Activated T-helper 2 cell treated with anti-CD3 and anti-CD28 coated beads, Interferon-gamma antibody, Interleukin-2, Interleukin-4, amounts not matched to agents 10 μg/mL and 5 μg/mL and 100 μg/mL, durations not matched to agents 14 hours and 24 hours and 36 hours (primary cell): ENCODE measurements around the gene NOL7. TPM values are rescaled to one million over a fixed set of nuclear protein-coding genes. Genes with fewer than 3 reads are reported as not detected.
A peak's percentile ranks its signal among the peaks of the same experiment; 100 is the strongest.

ENCODE experiments used
- DNase-seq: peaks from one replicate; pipeline ENCODE4 v3.0.0; 2021; ENCODE audit warnings: low spot score
- H3K27ac Mint-ChIP-seq: one replicate; pipeline ENCODE4 v1.8.0; 2021; ENCODE audit warnings: mixed read lengths
- H3K27me3 Mint-ChIP-seq: one replicate; pipeline ENCODE4 v1.8.0; 2021; ENCODE audit warnings: low read depth, mixed read lengths
- H3K36me3 Mint-ChIP-seq: one replicate; pipeline ENCODE4 v1.8.0; 2021; ENCODE audit warnings: low read depth, mixed read lengths
- H3K4me1 Mint-ChIP-seq: one replicate; pipeline ENCODE4 v1.8.0; 2021; ENCODE audit warnings: low read depth, mixed read lengths
- H3K4me3 Mint-ChIP-seq: one replicate; pipeline ENCODE4 v1.8.0; 2021; ENCODE audit warnings: low read depth, mild to moderate bottlenecking, moderate library complexity, mixed read lengths
- H3K9me3 Mint-ChIP-seq: one replicate; pipeline ENCODE4 v1.8.0; 2021; ENCODE audit warnings: mixed read lengths
- intact Hi-C: fragments of 100-400 bp; cut with micrococcal nuclease; formaldehyde crosslinking; loops from one replicate; pipeline ENCODE4 v1.15.1; 2023
- total RNA-seq: library from RNA; stranded (reverse); gene quantifications from 2 replicates; pipeline ENCODE4 v1.2.3, GENCODE V29; 2022

Gene NOL7
- total RNA-seq, 1 donor from 2014 or later, result 84.1 TPM

- intact Hi-C loops, result no loop called here
Measured at GRCh38 chr6:13638014-13638413, 22.9 kb downstream of the NOL7 start.

GRCh38 chr6:13638626-13639025 is 23.5 kb downstream of the NOL7 start:
- peaks cover 31% of the 10 kb centered on the region for H3K4me1 Mint-ChIP-seq
- no peak overlapping the region for H3K4me3 Mint-ChIP-seq
- no peak for DNase-seq
- intact Hi-C loops, result no loop called here
- H3K36me3 Mint-ChIP-seq, result peaks cover 63% of the 10 kb centered on the region
- no peaks in the 10 kb centered on the region for H3K27me3 Mint-ChIP-seq
- H3K27ac Mint-ChIP-seq, result peak overlapping the region; percentile 26
- no peaks in the 10 kb centered on the region for H3K9me3 Mint-ChIP-seq

More at GRCh38 chr6:13638014-13638413, 22.9 kb downstream of the NOL7 start:
- Mint-ChIP-seq H3K27me3 (no peaks in the 10 kb centered on the region), H3K4me1 (peaks cover 26% of the 10 kb centered on the region), H3K36me3 (peaks cover 58% of the 10 kb centered on the region), H3K4me3 (no peak overlapping the region), H3K27ac (no peak overlapping the region), H3K9me3 (no peaks in the 10 kb centered on the region)
- no peak for DNase-seq

GRCh38 chr6:13641315-13641714 is 26.2 kb downstream of the NOL7 start:
- Mint-ChIP-seq H3K9me3 (no peaks in the 10 kb centered on the region), H3K36me3 (peaks cover 58% of the 10 kb centered on the region), H3K4me1 (peaks cover 26% of the 10 kb centered on the region), H3K27ac (no peak overlapping the region), H3K4me3 (no peak overlapping the region), H3K27me3 (no peaks in the 10 kb centered on the region)
- intact Hi-C loops, result no loop called here
- no peak for DNase-seq

GRCh38 chr6:13643125-13643524 is 28.0 kb downstream of the NOL7 start:
- intact Hi-C loops, result no loop called here
- peaks cover 47% of the 10 kb centered on the region for H3K36me3 Mint-ChIP-seq
- H3K4me3 Mint-ChIP-seq, result no peak overlapping the region
- no peaks in the 10 kb centered on the region for H3K9me3 Mint-ChIP-seq
- H3K27ac Mint-ChIP-seq, result no peak overlapping the region
- no peaks in the 10 kb centered on the region for H3K27me3 Mint-ChIP-seq
- DNase-seq, result no peak
- H3K4me1 Mint-ChIP-seq, result peaks cover 16% of the 10 kb centered on the region

- peaks cover 34% of the 10 kb centered on the region for H3K36me3 Mint-ChIP-seq
- H3K4me1 Mint-ChIP-seq, result peaks cover 16% of the 10 kb centered on the region
- H3K9me3 Mint-ChIP-seq, result no peaks in the 10 kb centered on the region
- H3K4me3 Mint-ChIP-seq, result no peak overlapping the region
- intact Hi-C loops, result no loop called here
- no peak for DNase-seq
- no peaks in the 10 kb centered on the region for H3K27me3 Mint-ChIP-seq
- H3K27ac Mint-ChIP-seq, result no peak overlapping the region
Measured at GRCh38 chr6:13648850-13649249, 33.7 kb downstream of the NOL7 start.

- peaks cover 17% of the 10 kb centered on the region for H3K4me1 Mint-ChIP-seq
- intact Hi-C loops, result no loop called here
- H3K27me3 Mint-ChIP-seq, result no peaks in the 10 kb centered on the region
- H3K27ac Mint-ChIP-seq, result peak overlapping the region; percentile 2
- H3K4me3 Mint-ChIP-seq, result no peak overlapping the region
- H3K9me3 Mint-ChIP-seq, result no peaks in the 10 kb centered on the region
- peaks cover 33% of the 10 kb centered on the region for H3K36me3 Mint-ChIP-seq
- DNase-seq, result no peak
Measured at GRCh38 chr6:13649393-13649792, 34.3 kb downstream of the NOL7 start.

GRCh38 chr6:13653296-13653695 is 38.2 kb downstream of the NOL7 start:
- no peaks in the 10 kb centered on the region for H3K27me3 Mint-ChIP-seq
- peaks cover 30% of the 10 kb centered on the region for H3K36me3 Mint-ChIP-seq
- H3K4me3 Mint-ChIP-seq, result no peak overlapping the region
- DNase-seq, result no peak
- intact Hi-C loops, result loop anchor here (2.0 kb wide), 1 partner anchor 16 kb away; no protein-coding TSS in a partner anchor
- no peaks in the 10 kb centered on the region for H3K9me3 Mint-ChIP-seq
- peaks cover 28% of the 10 kb centered on the region for H3K4me1 Mint-ChIP-seq
- no peak overlapping the region for H3K27ac Mint-ChIP-seq

- peaks cover 25% of the 10 kb centered on the region for H3K36me3 Mint-ChIP-seq
- no peaks in the 10 kb centered on the region for H3K9me3 Mint-ChIP-seq
- no peaks in the 10 kb centered on the region for H3K27me3 Mint-ChIP-seq
- intact Hi-C loops, result no loop called here
- H3K27ac Mint-ChIP-seq, result no peak overlapping the region
- no peak for DNase-seq
- no peak overlapping the region for H3K4me3 Mint-ChIP-seq
- H3K4me1 Mint-ChIP-seq, result peaks cover 24% of the 10 kb centered on the region
Measured at GRCh38 chr6:13654496-13654895, 39.4 kb downstream of the NOL7 start.

- no peak overlapping the region for H3K27ac Mint-ChIP-seq
- no peak overlapping the region for H3K4me3 Mint-ChIP-seq
- H3K36me3 Mint-ChIP-seq, result peaks cover 20% of the 10 kb centered on the region
- no peaks in the 10 kb centered on the region for H3K27me3 Mint-ChIP-seq
- no peak for DNase-seq
- H3K4me1 Mint-ChIP-seq, result peaks cover 23% of the 10 kb centered on the region
- intact Hi-C loops, result no loop called here
- no peaks in the 10 kb centered on the region for H3K9me3 Mint-ChIP-seq
Measured at GRCh38 chr6:13655700-13656099, 40.6 kb downstream of the NOL7 start.

GRCh38 chr6:13660273-13660672 is 45.1 kb downstream of the NOL7 start:
- intact Hi-C loops, result no loop called here
- H3K27me3 Mint-ChIP-seq, result no peaks in the 10 kb centered on the region
- no peak for DNase-seq
- peaks cover 46% of the 10 kb centered on the region for H3K4me1 Mint-ChIP-seq
- no peak overlapping the region for H3K27ac Mint-ChIP-seq
- H3K36me3 Mint-ChIP-seq, result peaks cover 17% of the 10 kb centered on the region
- no peak overlapping the region for H3K4me3 Mint-ChIP-seq
- H3K9me3 Mint-ChIP-seq, result no peaks in the 10 kb centered on the region

GRCh38 chr6:13660893-13661292 is 45.8 kb downstream of the NOL7 start:
- peaks cover 18% of the 10 kb centered on the region for H3K36me3 Mint-ChIP-seq
- H3K4me1 Mint-ChIP-seq, result peaks cover 48% of the 10 kb centered on the region
- H3K4me3 Mint-ChIP-seq, result no peak overlapping the region
- no peak for DNase-seq
- no peaks in the 10 kb centered on the region for H3K9me3 Mint-ChIP-seq
- intact Hi-C loops, result no loop called here
- H3K27me3 Mint-ChIP-seq, result no peaks in the 10 kb centered on the region
- H3K27ac Mint-ChIP-seq, result no peak overlapping the region

- no peak overlapping the region for H3K27ac Mint-ChIP-seq
- no peak for DNase-seq
- H3K27me3 Mint-ChIP-seq, result no peaks in the 10 kb centered on the region
- no peak overlapping the region for H3K4me3 Mint-ChIP-seq
- peaks cover 18% of the 10 kb centered on the region for H3K36me3 Mint-ChIP-seq
- no peaks in the 10 kb centered on the region for H3K9me3 Mint-ChIP-seq
- H3K4me1 Mint-ChIP-seq, result peaks cover 51% of the 10 kb centered on the region
- intact Hi-C loops, result no loop called here
Measured at GRCh38 chr6:13661647-13662046, 46.5 kb downstream of the NOL7 start.

GRCh38 chr6:13662651-13663334 is 47.7 kb downstream of the NOL7 start:
- Mint-ChIP-seq H3K27me3 (no peaks in the 10 kb centered on the region), H3K27ac (no peak overlapping the region), H3K4me1 (peaks cover 61% of the 10 kb centered on the region), H3K9me3 (no peaks in the 10 kb centered on the region), H3K36me3 (peaks cover 19% of the 10 kb centered on the region), H3K4me3 (no peak overlapping the region)
- no peak for DNase-seq
- intact Hi-C loops, result no loop called here

GRCh38 chr6:13663986-13664385 is 48.9 kb downstream of the NOL7 start:
- H3K4me1 Mint-ChIP-seq, result peaks cover 71% of the 10 kb centered on the region
- intact Hi-C loops, result no loop called here
- no peaks in the 10 kb centered on the region for H3K9me3 Mint-ChIP-seq
- no peaks in the 10 kb centered on the region for H3K27me3 Mint-ChIP-seq
- no peak overlapping the region for H3K4me3 Mint-ChIP-seq
- peaks cover 24% of the 10 kb centered on the region for H3K36me3 Mint-ChIP-seq
- no peak overlapping the region for H3K27ac Mint-ChIP-seq
- DNase-seq, result no peak
